ENCODE measurements around the gene MCC. TPM values are rescaled to one million over a fixed set of nuclear protein-coding genes. Genes with fewer than 3 reads are reported as not detected.

Gene MCC
- total RNA-seq, 1 experiment from 2014 or later: 7.6 TPM

- peaks cover 22 to 24% of the 10 kb centered on the region in 2 experiments for H3K4me1 Mint-ChIP-seq
- Histone ChIP-seq H3K23me2 (ENCODE audit: insufficient read length, low read depth, low read length, poor library complexity, severe bottlenecking) (peaks cover 8% of the 10 kb centered on the region), H4K5ac (ENCODE audit: insufficient read length, low read depth, low read length) (no peak overlapping the region), H3K4ac (ENCODE audit: low read depth, low read length) (no peak overlapping the region), H3K79me1 (ENCODE audit: insufficient read depth, low read depth, low read length, poor library complexity, severe bottlenecking) (no peaks in the 10 kb centered on the region), H3K14ac (ENCODE audit: insufficient read depth, low read length) (no peak overlapping the region), H3K27ac (ENCODE audit: insufficient read length, low read depth, low read length) (no peak overlapping the region), H3K9ac (ENCODE audit: extremely low read depth, insufficient read length, low read length) (no peak overlapping the region), H2AFZ (ENCODE audit: low read length) (no peak overlapping the region), H2BK15ac (ENCODE audit: low read depth, low read length) (no peak overlapping the region), H2BK20ac (ENCODE audit: low read depth, low read length, poor library complexity, severe bottlenecking) (no peak overlapping the region), H2BK12ac (ENCODE audit: insufficient read length, low read depth, low read length) (no peak overlapping the region), H3T11ph (ENCODE audit: low read length) (no peak overlapping the region), H3K9me3 (ENCODE audit: control insufficient read depth, low read depth, low read length) (no peaks in the 10 kb centered on the region), H4K20me1 (ENCODE audit: control insufficient read depth, insufficient read depth, insufficient read length) (no peaks in the 10 kb centered on the region), H3K56ac (ENCODE audit: insufficient read length, low read depth, low read length) (no peak overlapping the region), H4K8ac (replicated peaks; ENCODE audit: insufficient read length, low read depth, low read length) (no peak overlapping the region), H3K27me3 (ENCODE audit: insufficient read depth, low read length) (no peaks in the 10 kb centered on the region), H2BK120ac (ENCODE audit: low read depth, low read length, poor library complexity, severe bottlenecking) (no peak overlapping the region), H2BK5ac (ENCODE audit: insufficient read length, low read length) (no peak overlapping the region), H2AK5ac (ENCODE audit: insufficient read length, low read length) (no peak overlapping the region), H3K23ac (ENCODE audit: insufficient read length, low read depth, low read length) (no peak overlapping the region), H3K79me2 (ENCODE audit: insufficient read depth, low read length) (peaks cover 16% of the 10 kb centered on the region; the same call in 1 of the 2 replicates), H3K4me2 (ENCODE audit: insufficient read depth, insufficient read length, low read length) (no peak overlapping the region), H3K4me1 (ENCODE audit: insufficient read depth, low read length) (no peaks in the 10 kb centered on the region), H3K18ac (ENCODE audit: insufficient read length, low read depth, low read length) (no peak overlapping the region), H4K91ac (ENCODE audit: insufficient read length, low read depth, low read length) (no peak overlapping the region)
- TF ChIP-seq, protein P1, sequence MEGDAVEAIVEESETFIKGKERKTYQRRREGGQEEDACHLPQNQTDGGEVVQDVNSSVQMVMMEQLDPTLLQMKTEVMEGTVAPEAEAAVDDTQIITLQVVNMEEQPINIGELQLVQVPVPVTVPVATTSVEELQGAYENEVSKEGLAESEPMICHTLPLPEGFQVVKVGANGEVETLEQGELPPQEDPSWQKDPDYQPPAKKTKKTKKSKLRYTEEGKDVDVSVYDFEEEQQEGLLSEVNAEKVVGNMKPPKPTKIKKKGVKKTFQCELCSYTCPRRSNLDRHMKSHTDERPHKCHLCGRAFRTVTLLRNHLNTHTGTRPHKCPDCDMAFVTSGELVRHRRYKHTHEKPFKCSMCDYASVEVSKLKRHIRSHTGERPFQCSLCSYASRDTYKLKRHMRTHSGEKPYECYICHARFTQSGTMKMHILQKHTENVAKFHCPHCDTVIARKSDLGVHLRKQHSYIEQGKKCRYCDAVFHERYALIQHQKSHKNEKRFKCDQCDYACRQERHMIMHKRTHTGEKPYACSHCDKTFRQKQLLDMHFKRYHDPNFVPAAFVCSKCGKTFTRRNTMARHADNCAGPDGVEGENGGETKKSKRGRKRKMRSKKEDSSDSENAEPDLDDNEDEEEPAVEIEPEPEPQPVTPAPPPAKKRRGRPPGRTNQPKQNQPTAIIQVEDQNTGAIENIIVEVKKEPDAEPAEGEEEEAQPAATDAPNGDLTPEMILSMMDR (conservative IDR thresholded peaks at IDR 0.05): no peak
- DNase-seq: no peak
- no peaks in the 10 kb centered on the region for H3K27me3 Mint-ChIP-seq (ENCODE audit: low read depth)
- WGBS (ENCODE audit: extremely low coverage, insufficient read length, low lambda C conversion rate): no CpG with 5 or more reads among the region's 1 CpG
- no peak overlapping the region for H3K27ac Mint-ChIP-seq
- H3K4me3 Mint-ChIP-seq: no peak overlapping the region
- no peaks in the 10 kb centered on the region; a peak in 1 of 5 replicates for H3K9me3 Mint-ChIP-seq
- H3K36me3 Mint-ChIP-seq (ENCODE audit: insufficient read depth in 1 of 3, low read depth in 3 of 3): peaks cover 0 to 2% (median 1%) of the 10 kb centered on the region in 3 experiments; a peak in 2 of 7 replicates
These were observed 513.4 kb downstream of the MCC start for GRCh38 chr5:112974901-112975300.

Data from H9 (cell line).